ENCODE data around the gene RAD23B. TPM values are rescaled to one million over a fixed set of nuclear protein-coding genes. Genes with fewer than 3 reads are reported as not detected.
A peak's percentile ranks its signal among the peaks of the same experiment; 100 is the strongest.

Gene RAD23B
- total and polyA plus RNA-seq, 2 of the 13 experiments (the other 11 are each of a cell fraction or from before 2014, with no cell fraction given) = 133 to 156 TPM

GRCh38 chr9:107251756-107252322 lies 31.2 kb upstream of the RAD23B start (continued):
- no peak for TF ChIP-seq TOE1 (CRISPR knock-in tag; IDR thresholded peaks at IDR 0.05)
- no peak for TF ChIP-seq ZNF446 (CRISPR knock-in tag; IDR thresholded peaks at IDR 0.05)
- TF ChIP-seq CBX1 (IDR thresholded peaks at IDR 0.05; ENCODE audit: low read depth) = no peak
- no peak; the same call in 1 of the 2 replicates for TF ChIP-seq BORCS8-MEF2B (CRISPR knock-in tag; IDR thresholded peaks at IDR 0.05)
- TF ChIP-seq ZNF773 (CRISPR knock-in tag; IDR thresholded peaks at IDR 0.05; ENCODE audit: borderline replicate concordance) = no peak
- peak; percentile 36; the same call in 1 of the 2 replicates for TF ChIP-seq DRAP1 (CRISPR knock-in tag; IDR thresholded peaks at IDR 0.05)
- TF ChIP-seq ZNF10 (CRISPR knock-in tag; IDR thresholded peaks at IDR 0.05; ENCODE audit: borderline replicate concordance, low read depth) = no peak
- peak; percentile 98 for TF ChIP-seq SP5 (CRISPR knock-in tag; IDR thresholded peaks at IDR 0.05; ENCODE audit: borderline replicate concordance, low read depth)
- TF ChIP-seq ZFP37 (CRISPR knock-in tag; IDR thresholded peaks at IDR 0.05; ENCODE audit: borderline replicate concordance) = no peak
- TF ChIP-seq LRRFIP1 (CRISPR knock-in tag; conservative IDR thresholded peaks at IDR 0.05) = no peak
- TF ChIP-seq MNT (IDR thresholded peaks at IDR 0.05) = no peak; the same call in 1 of the 2 replicates
- peak; percentile 66 for TF ChIP-seq ZMYM3 (CRISPR knock-in tag; IDR thresholded peaks at IDR 0.05)
- TF ChIP-seq NCOR1 (IDR thresholded peaks at IDR 0.05; ENCODE audit: borderline replicate concordance, low read length) = peak; percentile 18; the same call in 1 of the 2 replicates
- peak; percentile 39; the same call in 1 of the 2 replicates for TF ChIP-seq MBD4 (IDR thresholded peaks at IDR 0.05; ENCODE audit: borderline replicate concordance, low read length)
- TF ChIP-seq, protein P1, sequence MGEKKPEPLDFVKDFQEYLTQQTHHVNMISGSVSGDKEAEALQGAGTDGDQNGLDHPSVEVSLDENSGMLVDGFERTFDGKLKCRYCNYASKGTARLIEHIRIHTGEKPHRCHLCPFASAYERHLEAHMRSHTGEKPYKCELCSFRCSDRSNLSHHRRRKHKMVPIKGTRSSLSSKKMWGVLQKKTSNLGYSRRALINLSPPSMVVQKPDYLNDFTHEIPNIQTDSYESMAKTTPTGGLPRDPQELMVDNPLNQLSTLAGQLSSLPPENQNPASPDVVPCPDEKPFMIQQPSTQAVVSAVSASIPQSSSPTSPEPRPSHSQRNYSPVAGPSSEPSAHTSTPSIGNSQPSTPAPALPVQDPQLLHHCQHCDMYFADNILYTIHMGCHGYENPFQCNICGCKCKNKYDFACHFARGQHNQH (CRISPR knock-in tag; IDR thresholded peaks at IDR 0.05) = peak; percentile 90; the same call in 1 of the 2 replicates
- TF ChIP-seq HNRNPH1 (optimal IDR thresholded peaks at IDR 0.05; ENCODE audit: low read depth, low read length) = no peak
- TF ChIP-seq, protein P2, sequence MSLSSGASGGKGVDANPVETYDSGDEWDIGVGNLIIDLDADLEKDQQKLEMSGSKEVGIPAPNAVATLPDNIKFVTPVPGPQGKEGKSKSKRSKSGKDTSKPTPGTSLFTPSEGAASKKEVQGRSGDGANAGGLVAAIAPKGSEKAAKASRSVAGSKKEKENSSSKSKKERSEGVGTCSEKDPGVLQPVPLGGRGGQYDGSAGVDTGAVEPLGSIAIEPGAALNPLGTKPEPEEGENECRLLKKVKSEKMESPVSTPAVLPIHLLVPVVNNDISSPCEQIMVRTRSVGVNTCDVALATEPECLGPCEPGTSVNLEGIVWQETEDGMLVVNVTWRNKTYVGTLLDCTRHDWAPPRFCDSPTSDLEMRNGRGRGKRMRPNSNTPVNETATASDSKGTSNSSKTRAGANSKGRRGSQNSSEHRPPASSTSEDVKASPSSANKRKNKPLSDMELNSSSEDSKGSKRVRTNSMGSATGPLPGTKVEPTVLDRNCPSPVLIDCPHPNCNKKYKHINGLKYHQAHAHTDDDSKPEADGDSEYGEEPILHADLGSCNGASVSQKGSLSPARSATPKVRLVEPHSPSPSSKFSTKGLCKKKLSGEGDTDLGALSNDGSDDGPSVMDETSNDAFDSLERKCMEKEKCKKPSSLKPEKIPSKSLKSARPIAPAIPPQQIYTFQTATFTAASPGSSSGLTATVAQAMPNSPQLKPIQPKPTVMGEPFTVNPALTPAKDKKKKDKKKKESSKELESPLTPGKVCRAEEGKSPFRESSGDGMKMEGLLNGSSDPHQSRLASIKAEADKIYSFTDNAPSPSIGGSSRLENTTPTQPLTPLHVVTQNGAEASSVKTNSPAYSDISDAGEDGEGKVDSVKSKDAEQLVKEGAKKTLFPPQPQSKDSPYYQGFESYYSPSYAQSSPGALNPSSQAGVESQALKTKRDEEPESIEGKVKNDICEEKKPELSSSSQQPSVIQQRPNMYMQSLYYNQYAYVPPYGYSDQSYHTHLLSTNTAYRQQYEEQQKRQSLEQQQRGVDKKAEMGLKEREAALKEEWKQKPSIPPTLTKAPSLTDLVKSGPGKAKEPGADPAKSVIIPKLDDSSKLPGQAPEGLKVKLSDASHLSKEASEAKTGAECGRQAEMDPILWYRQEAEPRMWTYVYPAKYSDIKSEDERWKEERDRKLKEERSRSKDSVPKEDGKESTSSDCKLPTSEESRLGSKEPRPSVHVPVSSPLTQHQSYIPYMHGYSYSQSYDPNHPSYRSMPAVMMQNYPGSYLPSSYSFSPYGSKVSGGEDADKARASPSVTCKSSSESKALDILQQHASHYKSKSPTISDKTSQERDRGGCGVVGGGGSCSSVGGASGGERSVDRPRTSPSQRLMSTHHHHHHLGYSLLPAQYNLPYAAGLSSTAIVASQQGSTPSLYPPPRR (CRISPR knock-in tag; IDR thresholded peaks at IDR 0.05; ENCODE audit: borderline replicate concordance) = peak; percentile 72; the same call in 1 of the 2 replicates
- TF ChIP-seq, protein P3, sequence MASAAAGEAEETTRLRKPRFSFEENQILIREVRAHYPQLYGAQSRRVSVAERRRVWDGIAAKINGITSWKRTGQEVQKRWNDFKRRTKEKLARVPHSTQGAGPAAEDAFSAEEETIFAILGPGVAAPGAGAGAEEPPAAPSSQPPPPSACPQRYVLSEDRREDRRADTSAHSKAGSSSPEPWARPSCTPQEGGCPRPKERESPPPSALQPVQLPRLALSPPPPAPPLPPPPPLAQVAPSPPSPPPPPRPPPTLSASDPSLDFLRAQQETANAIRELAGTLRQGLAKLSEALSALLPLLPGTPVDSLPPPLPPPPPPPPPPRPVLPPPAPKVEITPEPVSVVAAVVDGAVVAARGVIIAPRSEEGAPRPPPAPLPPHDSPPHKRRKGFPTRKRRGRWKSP (CRISPR knock-in tag; IDR thresholded peaks at IDR 0.05) = peak; percentile 80; the same call in 1 of the 2 replicates

All from HepG2 (cell line).